GM19455 (cell line): ENCODE results near the gene SNX4.
"Not testable (repeated sequence)": the region's sequence is repeated elsewhere in the genome, so short reads cannot be mapped to it uniquely, and the experiment has no call there.

Experiments used
- ATAC-seq: cut with Tn5 transposase; IDR thresholded peaks from one replicate; pipeline ENCODE4 v1.9.1; 2021; ENCODE audit not compliant: unreplicated experiment

SNX4 gene

GRCh38 chr3:125519678-125520562 is at the start of gene SNX4:
TSS of gene SNX4 (minus strand) at chr3:125520202. CDS start at chr3:125520172, 30 bp downstream.
- ATAC-seq, result peak; percentile 85

GRCh38 chr3:125556314-125556713 is 36.3 kb upstream of the SNX4 start:
- no peak for ATAC-seq

GRCh38 chr3:125552401-125552800 is 32.4 kb upstream of the SNX4 start:
- no peak for ATAC-seq

- ATAC-seq, result no peak
These were observed 8.9 kb upstream of the SNX4 start for GRCh38 chr3:125528920-125529319.

GRCh38 chr3:125525153-125525552 is 5.2 kb upstream of the SNX4 start:
- no peak for ATAC-seq

- not testable (repeated sequence) for ATAC-seq
These were observed 539 bp upstream of the SNX4 start for GRCh38 chr3:125520563-125520919.

- no peak for ATAC-seq
These were observed 4.6 kb downstream of the SNX4 start for GRCh38 chr3:125515421-125515820.

- no peak for ATAC-seq
These were observed 6.4 kb downstream of the SNX4 start for GRCh38 chr3:125513490-125514115.

GRCh38 chr3:125512135-125512920 is 7.7 kb downstream of the SNX4 start:
- ATAC-seq, result no peak

GRCh38 chr3:125511420-125512118 is 8.4 kb downstream of the SNX4 start:
- ATAC-seq, result no peak

- ATAC-seq, result no peak
These were observed 12.9 kb downstream of the SNX4 start for GRCh38 chr3:125507128-125507527.

- no peak for ATAC-seq
These were observed 21.4 kb downstream of the SNX4 start for GRCh38 chr3:125498630-125499029.

- no peak for ATAC-seq
These were observed 23.3 kb downstream of the SNX4 start for GRCh38 chr3:125496701-125497100.

- ATAC-seq, result no peak
These were observed 37.6 kb downstream of the SNX4 start for GRCh38 chr3:125482406-125482805.

- no peak for ATAC-seq
These were observed 38.2 kb downstream of the SNX4 start for GRCh38 chr3:125481786-125482185.

GRCh38 chr3:125481375-125481759 is 38.6 kb downstream of the SNX4 start:
- ATAC-seq, result not testable (repeated sequence)

GRCh38 chr3:125480656-125481374 is 39.2 kb downstream of the SNX4 start:
- ATAC-seq, result no peak

GRCh38 chr3:125479091-125479490 is 40.9 kb downstream of the SNX4 start:
- no peak for ATAC-seq

- ATAC-seq, result no peak
These were observed 41.7 kb downstream of the SNX4 start for GRCh38 chr3:125478326-125478725.

- no peak for ATAC-seq
These were observed 42.3 kb downstream of the SNX4 start for GRCh38 chr3:125477701-125478100.
